H1 (cell line): ENCODE results near the gene CD7. TPM values are rescaled to one million over a fixed set of nuclear protein-coding genes. Genes with fewer than 3 reads are reported as not detected.
A peak's percentile ranks its signal among the peaks of the same experiment; 100 is the strongest.

Source experiments
- CTCF ChIA-PET: fragments of 300-600 bp; sonication (Branson Sonifier 250); formaldehyde crosslinking; loops from one replicate; lab custom pipeline; 2021; ENCODE audit not compliant: partially characterized antibody; lab: Charles Lee
- POLR2A ChIA-PET: fragments of 300-600 bp; sonication (Branson Sonifier 250); formaldehyde crosslinking; loops from one replicate; lab custom pipeline; 2021; ENCODE audit warnings: inconsistent platforms; ENCODE audit not compliant: partially characterized antibody; lab: Charles Lee
- DNase-seq, 2 experiments: peaks; one replicate each; pipeline versions ENCODE4 v3.0.0 to v3.0.0-alpha.2; 2010 to 2022; ENCODE audit warnings: low spot score in 2 of 2, low read depth in 1 of 2, mixed read lengths in 1 of 2
- FAIRE-seq: peaks from 2 replicates; lab custom pipeline; 2011; peaks lifted over from hg19 to GRCh38; lab: Jason Lieb, UNC
- H2AFZ ChIP-seq: 2 replicates; pipeline ENCODE4 v1.8.1; 2012; ENCODE audit warnings: low read length, inconsistent platforms
- H2AK5ac ChIP-seq: 2 replicates; pipeline ENCODE4 v1.6.1; 2013; ENCODE audit warnings: low read depth, low read length
- H2BK120ac ChIP-seq: replicated peaks from 2 replicates; pipeline ENCODE3; 2013; ENCODE audit warnings: low read depth, low read length, inconsistent platforms
- H2BK12ac ChIP-seq: 2 replicates; pipeline ENCODE4 v1.6.1; 2013; ENCODE audit warnings: low read depth, low read length
- H2BK15ac ChIP-seq: 2 replicates; pipeline ENCODE4 v1.6.1; 2013; ENCODE audit warnings: low read length
- H2BK20ac ChIP-seq: 2 replicates; pipeline ENCODE4 v1.6.1; 2013; ENCODE audit warnings: low read length
- H2BK5ac ChIP-seq: 2 replicates; pipeline ENCODE4 v1.6.1; 2013; ENCODE audit warnings: low read depth, low read length
- H3K14ac ChIP-seq: 2 replicates; pipeline ENCODE4 v1.6.1; 2013; ENCODE audit warnings: inconsistent platforms; ENCODE audit not compliant: insufficient read length
- H3K18ac ChIP-seq: 2 replicates; pipeline ENCODE4 v1.6.1; 2013; ENCODE audit warnings: low read length; ENCODE audit errors: extremely low read depth
- H3K23ac ChIP-seq: 2 replicates; pipeline ENCODE4 v1.6.1; 2013; ENCODE audit warnings: inconsistent platforms; ENCODE audit not compliant: insufficient read length
- H3K23me2 ChIP-seq: 2 replicates; pipeline ENCODE4 v1.6.1; 2013; ENCODE audit warnings: low read depth, low read length
- H3K27ac ChIP-seq: 2 replicates; pipeline ENCODE4 v1.6.1; 2011; ENCODE audit warnings: low read depth, low read length, inconsistent platforms
- H3K27me3 ChIP-seq, 4 experiments: replicated peaks in 1 of 4; 1 replicate in 1 of 4; 2 replicates in 3 of 4; pipeline versions ENCODE4 v1.6.1 to v1.8.1; 2011 to 2013; ENCODE audit warnings: low read length in 3 of 4, mild to moderate bottlenecking in 3 of 4, inconsistent platforms in 2 of 4, mixed read lengths in 2 of 4, moderate library complexity in 1 of 4; ENCODE audit not compliant: control insufficient read depth in 3 of 4, insufficient read depth in 3 of 4; ENCODE audit errors: extremely low read depth in 1 of 4
- H3K36me3 ChIP-seq, 4 experiments: 2 replicates each; pipeline versions ENCODE4 v1.6.1 to v1.8.1; 2011 to 2013; ENCODE audit warnings: mild to moderate bottlenecking in 4 of 4, low read length in 3 of 4, moderate library complexity in 2 of 4, control low read depth in 1 of 4, inconsistent platforms in 1 of 4; ENCODE audit not compliant: insufficient read depth in 4 of 4, control insufficient read depth in 2 of 4
- H3K4ac ChIP-seq: replicated peaks from 2 replicates; pipeline ENCODE3; 2013; ENCODE audit warnings: low read length, low read depth, mixed read lengths, inconsistent platforms; ENCODE audit not compliant: insufficient read length
- H3K4me1 ChIP-seq, 4 experiments: replicated peaks in 1 of 4; 1 replicate in 1 of 4; 2 replicates in 3 of 4; pipeline versions ENCODE4 v1.6.1 to v1.8.1; 2011 to 2013; ENCODE audit warnings: low read length in 3 of 4, inconsistent platforms in 2 of 4, mixed read lengths in 1 of 4; ENCODE audit not compliant: insufficient read depth in 4 of 4, control insufficient read depth in 3 of 4
- H3K4me2 ChIP-seq, 2 experiments: 2 replicates each; pipeline versions ENCODE4 v1.6.1 to v1.8.1; 2011 to 2013; ENCODE audit warnings: low read depth in 2 of 2, low read length in 2 of 2, control low read depth in 1 of 2, inconsistent platforms in 1 of 2, mild to moderate bottlenecking in 1 of 2; ENCODE audit not compliant: insufficient read depth in 1 of 2
- H3K4me3 ChIP-seq, 4 experiments: fragments of 200-600, 300-600 bp in 1 of 4; sonication (generic), shearing (Covaris generic), sonication (Bioruptor Twin) in 1 of 4; 2 replicates each; pipeline versions ENCODE4 v1.5.1 to v1.8.1; 2011 to 2016; ENCODE audit warnings: low read length in 4 of 4, low read depth in 3 of 4, control low read depth in 2 of 4, inconsistent platforms in 2 of 4, mild to moderate bottlenecking in 2 of 4, mixed read lengths in 1 of 4, moderate library complexity in 1 of 4; ENCODE audit not compliant: insufficient read depth in 2 of 4; ENCODE audit errors: extremely low read depth in 1 of 4
- H3K56ac ChIP-seq: replicated peaks from 2 replicates; pipeline ENCODE3; 2013; ENCODE audit warnings: low read depth, mild to moderate bottlenecking, mixed read lengths, low read length, inconsistent platforms; ENCODE audit not compliant: insufficient read length
- H3K79me1 ChIP-seq: 2 replicates; pipeline ENCODE4 v1.6.1; 2013; ENCODE audit warnings: low read depth, low read length, control low read depth
- H3K79me2 ChIP-seq, 2 experiments: 2 replicates each; pipeline versions ENCODE4 v1.6.1 to v1.8.1; 2012 to 2013; ENCODE audit warnings: low read length in 2 of 2, mild to moderate bottlenecking in 2 of 2, inconsistent platforms in 1 of 2; ENCODE audit not compliant: insufficient read depth in 2 of 2, control insufficient read depth in 1 of 2
- H3K9ac ChIP-seq, 4 experiments: replicated peaks in 1 of 4; 1 replicate in 1 of 4; 2 replicates in 3 of 4; pipeline versions ENCODE4 v1.6.1 to v1.8.1; 2011 to 2013; ENCODE audit warnings: low read depth in 3 of 4, low read length in 3 of 4, control low read depth in 2 of 4, mild to moderate bottlenecking in 2 of 4, moderate library complexity in 2 of 4, inconsistent platforms in 1 of 4; ENCODE audit errors: extremely low read depth in 1 of 4
- H3K9me3 ChIP-seq, 2 experiments: 2 replicates each; pipeline versions ENCODE4 v1.6.1 to v1.8.1; 2012 to 2013; ENCODE audit warnings: mild to moderate bottlenecking in 2 of 2, moderate library complexity in 2 of 2, control low read depth in 1 of 2, inconsistent platforms in 1 of 2, low read depth in 1 of 2, low read length in 1 of 2, mixed read lengths in 1 of 2; ENCODE audit not compliant: insufficient read depth in 2 of 2
- H4K20me1 ChIP-seq, 2 experiments: replicated peaks in 1 of 2; 2 replicates each; pipeline versions ENCODE3 to v1.8.1; 2011 to 2013; ENCODE audit warnings: inconsistent platforms in 2 of 2, low read length in 2 of 2, mild to moderate bottlenecking in 1 of 2; ENCODE audit not compliant: insufficient read depth in 2 of 2, control insufficient read depth in 1 of 2
- H4K5ac ChIP-seq: 2 replicates; pipeline ENCODE4 v1.6.1; 2013; ENCODE audit warnings: low read length, low read depth, mixed read lengths, inconsistent platforms; ENCODE audit not compliant: insufficient read length
- H4K8ac ChIP-seq: 2 replicates; pipeline ENCODE4 v1.8.0; 2013; ENCODE audit warnings: mild to moderate bottlenecking, moderate library complexity, low read length, inconsistent platforms; ENCODE audit not compliant: insufficient read depth; ENCODE audit errors: extremely low read depth
- H4K91ac ChIP-seq: replicated peaks from 2 replicates; pipeline ENCODE3; 2013; ENCODE audit warnings: low read length, mixed read lengths, inconsistent platforms; ENCODE audit not compliant: insufficient read length
- CTCF ChIP-seq, 3 experiments: IDR thresholded peaks; 1 replicate in 2 of 3; 2 replicates in 1 of 3; pipeline versions ENCODE4 v1.5.1 to v1.6.1; 2011; ENCODE audit warnings: low read length in 3 of 3, mild to moderate bottlenecking in 3 of 3, inconsistent platforms in 2 of 3, low read depth in 1 of 3, moderate library complexity in 1 of 3; ENCODE audit not compliant: insufficient read depth in 1 of 3; ENCODE audit errors: control extremely low read depth in 1 of 3
- E2F6 ChIP-seq: IDR thresholded peaks from 2 replicates; pipeline ENCODE4 v1.6.1; 2012; ENCODE audit warnings: inconsistent platforms
- POLR2A ChIP-seq, 2 experiments: IDR thresholded peaks; 1 replicate in 1 of 2; 2 replicates in 1 of 2; pipeline ENCODE4 v1.6.1; 2011; ENCODE audit warnings: low read depth in 2 of 2, low read length in 2 of 2, mild to moderate bottlenecking in 2 of 2; ENCODE audit errors: control extremely low read depth in 1 of 2
- POLR2AphosphoS5 ChIP-seq: IDR thresholded peaks from 2 replicates; pipeline ENCODE4 v1.6.1; 2011; ENCODE audit warnings: low read depth, low read length
- RXRA ChIP-seq: IDR thresholded peaks from 2 replicates; pipeline ENCODE4 v1.6.1; 2011; ENCODE audit warnings: low read depth, mild to moderate bottlenecking, low read length, moderate library complexity; ENCODE audit not compliant: insufficient read depth
- WGBS, 2 experiments: shearing (Covaris generic) in 1 of 2; methylation state at CpG; one replicate each; pipeline versions ENCODE4 v1.1.6 to v1.1.7; 2013 to 2015; ENCODE audit warnings: low lambda C conversion rate in 2 of 2, mixed read lengths in 2 of 2, inconsistent platforms in 1 of 2, low coverage in 1 of 2, missing lambda C conversion rate in 1 of 2; ENCODE audit not compliant: insufficient replicate concordance in 2 of 2, insufficient coverage in 1 of 2, insufficient read length in 1 of 2; ENCODE audit errors: extremely low coverage in 1 of 2, missing lambda C conversion rate in 1 of 2; 5-methylcytosine and 5-hydroxymethylcytosine counted together
- polyA plus RNA-seq, 7 experiments: library from polyadenylated mRNA; depleted of rRNA in 3 of 7; stranded (reverse) in 5 of 7; unstranded in 2 of 7; fragments of >200 nt in 5 of 7; fragments of 200-250 nt in 2 of 7; gene quantifications; 1 replicate in 5 of 7; 2 replicates in 1 of 7; 4 replicates in 1 of 7; pipeline versions ENCODE4 v1.2.1 to v1.2.3, GENCODE V29; 2011 to 2013; ENCODE audit warnings: missing spikeins in 2 of 7, mixed read lengths in 2 of 7
- total RNA-seq: library from RNA; stranded (reverse); fragmentation: NEBNext Ultra II Directional; extraction: Animal tissue kit (Norgen Biotek cat#: 25700); gene quantifications from 2 replicates; pipeline ENCODE4 v1.2.1, GENCODE V29; 2021
- TF ChIP-seq, protein P1 (sequence below): IDR thresholded peaks from 2 replicates; pipeline ENCODE4 v1.6.1; 2011; ENCODE audit warnings: low read length, improper control_type of control experiment

Gene CD7
- total and polyA plus RNA-seq, 2 of the 8 experiments (the other 6 are each of a cell fraction or from before 2014, with no cell fraction given): 0.83 to 0.86 TPM

GRCh38 chr17:82334204-82334621 lies 16.8 kb upstream of the CD7 start:
- no peak overlapping the region for H4K5ac ChIP-seq
- no peak overlapping the region for H3K4ac ChIP-seq
- WGBS, 2 experiments: 78% methylated on average over 25 of the region's 25 CpGs; no CpG with 5 or more reads in 1 of the 2 experiments
- H3K23me2 ChIP-seq: peaks cover 8% of the 10 kb centered on the region
- no peak overlapping the region for H2BK20ac ChIP-seq
- no peak overlapping the region for H2BK120ac ChIP-seq
- no peaks in the 10 kb centered on the region for H3K79me1 ChIP-seq
- H2BK12ac ChIP-seq: no peak overlapping the region
- TF ChIP-seq CTCF (IDR thresholded peaks at IDR 0.05; ENCODE audit: control extremely low read depth in 1 of 3, insufficient read depth in 1 of 3, low read depth in 1 of 3, low read length in 3 of 3): no peak
- TF ChIP-seq POLR2AphosphoS5: no peak
- no peak for TF ChIP-seq POLR2A (IDR thresholded peaks at IDR 0.05; ENCODE audit: control extremely low read depth in 1 of 2, low read depth in 2 of 2, low read length in 2 of 2)
- TF ChIP-seq, protein P1, sequence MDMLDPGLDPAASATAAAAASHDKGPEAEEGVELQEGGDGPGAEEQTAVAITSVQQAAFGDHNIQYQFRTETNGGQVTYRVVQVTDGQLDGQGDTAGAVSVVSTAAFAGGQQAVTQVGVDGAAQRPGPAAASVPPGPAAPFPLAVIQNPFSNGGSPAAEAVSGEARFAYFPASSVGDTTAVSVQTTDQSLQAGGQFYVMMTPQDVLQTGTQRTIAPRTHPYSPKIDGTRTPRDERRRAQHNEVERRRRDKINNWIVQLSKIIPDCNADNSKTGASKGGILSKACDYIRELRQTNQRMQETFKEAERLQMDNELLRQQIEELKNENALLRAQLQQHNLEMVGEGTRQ: no peak
- TF ChIP-seq E2F6: no peak
- no peak for TF ChIP-seq RXRA
- H3K4me2 ChIP-seq: peak overlapping the region; percentile 7 to 69; a peak in 2 of 4 replicates
- no peak overlapping the region for H3K9ac ChIP-seq
- H3K79me2 ChIP-seq: no peaks in the 10 kb centered on the region
- no peak overlapping the region for H2AFZ ChIP-seq
- H4K91ac ChIP-seq: no peak overlapping the region
- no peak overlapping the region for H2BK5ac ChIP-seq
- DNase-seq (no peak), FAIRE-seq (no peak)
- H3K23ac ChIP-seq: no peak overlapping the region
- no peaks in the 10 kb centered on the region for H3K36me3 ChIP-seq
- no peak overlapping the region for H2BK15ac ChIP-seq
- POLR2A ChIA-PET: interaction anchor here (0.7 to 1.4 kb wide), 3 partner anchors 10 to 44 kb away, joined by 3 to 5 read pairs (median 4); no protein-coding TSS in a partner anchor
- peaks cover 0 to 19% (median 11%) of the 10 kb centered on the region in 4 experiments; a peak in 6 of 7 replicates for H3K4me1 ChIP-seq
- H3K14ac ChIP-seq: no peak overlapping the region
- no peak overlapping the region for H2AK5ac ChIP-seq
- H4K20me1 ChIP-seq: no peaks in the 10 kb centered on the region
- H3K4me3 ChIP-seq: no peak overlapping the region
- CTCF ChIA-PET: interaction anchor here (0.5 to 2.6 kb wide), 8 partner anchors 11 to 35 kb away, joined by 3 to 11 read pairs (median 4); no protein-coding TSS in a partner anchor
- H3K18ac ChIP-seq: no peak overlapping the region
- no peaks in the 10 kb centered on the region for H3K9me3 ChIP-seq
- H4K8ac ChIP-seq: no peak overlapping the region; the same call in 1 of the 2 replicates
- peaks cover 28 to 63% (median 57%) of the 10 kb centered on the region in 4 experiments for H3K27me3 ChIP-seq
- no peak overlapping the region for H3K27ac ChIP-seq
- no peak overlapping the region for H3K56ac ChIP-seq
